ENCODE measurements around the gene LRBA.

Gene LRBA

GRCh38 chr4:150875367-150875766, 139.7 kb downstream of the LRBA start:
- DNase-seq (ENCODE audit: low read depth in 2 of 2): no peak

DNA sequence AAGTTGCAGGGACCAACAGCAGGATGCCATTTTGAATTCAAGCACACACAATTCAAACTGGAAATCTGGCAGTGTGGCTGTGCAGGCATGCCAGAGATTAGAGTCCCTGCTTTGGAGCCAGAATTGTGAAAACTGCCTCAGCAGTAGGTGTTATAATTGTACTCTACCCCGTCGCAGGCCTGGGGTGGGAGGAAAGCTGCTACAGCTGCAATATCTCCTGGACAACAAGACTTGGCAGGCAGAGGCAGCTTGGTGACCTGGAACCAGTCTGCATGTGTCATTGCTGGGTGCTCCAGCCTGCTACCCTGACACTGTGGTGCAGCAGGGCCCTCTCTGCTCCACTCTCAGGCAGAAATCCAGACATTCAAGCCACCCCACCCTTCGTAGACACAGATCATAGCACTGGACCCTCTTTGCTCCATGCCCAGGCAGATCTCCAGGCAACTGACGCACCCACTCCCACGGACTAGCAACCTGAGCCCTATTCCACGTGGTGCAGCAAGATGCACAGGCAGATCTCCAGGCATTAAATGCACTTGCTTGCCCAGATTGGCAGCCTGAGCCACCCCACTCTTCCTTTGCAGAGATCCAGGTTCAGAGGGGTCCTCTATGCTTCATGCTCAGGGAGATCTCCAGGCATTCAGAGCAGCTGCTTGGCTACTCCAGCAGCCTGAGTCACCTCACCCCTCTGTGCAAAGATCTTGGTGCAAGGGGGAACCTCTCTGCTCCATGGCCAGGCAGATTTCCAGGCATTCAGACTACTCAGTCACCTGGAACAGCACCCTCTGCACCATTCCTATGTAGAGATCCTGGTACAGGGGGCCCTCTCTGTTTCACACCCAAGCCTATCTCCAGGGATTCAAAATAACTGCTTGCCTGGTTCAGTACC, 140.5 kb downstream of the LRBA start:
- no peak for DNase-seq (ENCODE audit: low read depth in 2 of 2)

DNA sequence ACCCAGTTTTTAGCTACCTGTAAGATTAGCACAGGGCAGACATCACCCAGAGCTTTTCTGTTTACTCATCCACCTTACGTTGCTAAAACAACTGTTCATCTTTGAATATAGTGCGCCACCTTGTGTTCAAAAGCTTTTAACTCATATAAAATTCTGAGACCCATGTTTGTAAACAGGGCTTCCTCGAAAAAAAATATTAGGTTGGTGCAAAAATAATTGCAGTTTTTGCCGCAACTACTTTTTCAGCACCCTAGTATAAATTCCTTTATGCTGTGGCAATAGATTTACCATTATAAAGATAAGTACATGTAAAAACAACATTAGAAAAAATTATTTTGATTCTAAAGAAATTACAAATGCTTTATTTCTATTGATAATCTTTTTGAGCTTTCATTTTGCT, 147.9 kb downstream of the LRBA start:
- peak; percentile 55 to 62 for DNase-seq (ENCODE audit: low read depth in 2 of 2)

DNA sequence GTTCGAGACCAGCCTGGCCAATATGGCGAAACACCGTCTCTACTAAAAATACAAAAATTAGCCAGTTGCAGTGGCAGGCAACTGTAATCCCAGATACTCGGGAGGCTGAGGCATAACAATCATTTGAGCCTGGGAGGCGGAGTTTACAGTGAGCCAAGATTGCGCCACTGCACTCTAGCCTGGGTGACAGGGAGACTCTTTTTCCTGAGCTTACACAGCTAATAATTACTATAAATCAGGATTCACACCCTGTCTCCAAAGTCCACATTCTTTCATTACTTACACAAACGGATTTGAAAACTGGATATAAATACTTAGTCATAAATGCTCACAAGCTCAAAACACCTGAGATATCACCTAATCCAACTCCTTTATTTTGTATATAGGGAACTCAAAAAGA, 151.6 kb downstream of the LRBA start:
- no peak for DNase-seq (ENCODE audit: low read depth in 2 of 2)

GRCh38 chr4:150862829-150863228, 152.3 kb downstream of the LRBA start:
- DNase-seq (ENCODE audit: low read depth in 2 of 2): no peak

GRCh38 chr4:150859453-150859852, 155.6 kb downstream of the LRBA start:
- DNase-seq (ENCODE audit: low read depth in 2 of 2): no peak

- DNase-seq (ENCODE audit: low read depth in 2 of 2): no peak
These were observed 159.0 kb downstream of the LRBA start for GRCh38 chr4:150855981-150856510.

DNA sequence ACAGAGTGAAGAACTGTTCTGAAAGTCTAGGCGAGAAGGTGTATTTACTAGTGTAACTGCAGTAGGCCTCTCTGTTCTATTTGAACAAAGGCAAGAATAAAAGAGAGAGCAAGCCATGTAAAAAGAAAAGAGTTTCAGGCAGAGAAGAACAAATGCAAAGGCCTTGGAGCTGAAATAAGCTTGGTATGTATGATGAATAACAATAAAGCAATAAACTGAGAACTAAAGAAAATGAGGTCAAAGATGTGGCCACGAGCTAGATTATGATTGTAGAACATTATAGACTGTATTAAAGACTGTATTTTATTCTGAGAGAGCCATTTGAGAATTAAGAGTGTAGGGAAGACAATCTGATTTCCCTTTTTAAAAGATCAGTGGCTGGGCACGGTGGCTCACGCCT, 160.5 kb downstream of the LRBA start:
- DNase-seq (ENCODE audit: low read depth in 2 of 2): no peak

DNA sequence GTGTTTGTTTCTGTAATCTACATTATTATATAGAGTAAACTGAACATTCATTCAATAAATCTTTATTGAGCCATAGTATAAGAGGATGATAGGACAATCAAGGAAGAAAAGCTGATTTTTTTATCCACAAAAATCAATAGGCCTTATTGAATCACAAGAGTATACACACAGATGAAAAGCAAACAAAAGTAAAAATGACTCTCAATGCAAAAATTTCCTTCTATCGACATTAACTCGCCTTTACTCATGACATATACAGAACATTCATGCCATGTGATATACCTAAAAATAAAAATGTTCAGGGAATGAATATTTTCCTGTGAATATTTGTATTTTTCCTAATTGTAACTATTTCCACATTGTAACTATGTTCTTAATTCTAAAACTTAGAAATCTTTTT, 161.2 kb downstream of the LRBA start:
- DNase-seq (ENCODE audit: low read depth in 2 of 2): no peak

DNA sequence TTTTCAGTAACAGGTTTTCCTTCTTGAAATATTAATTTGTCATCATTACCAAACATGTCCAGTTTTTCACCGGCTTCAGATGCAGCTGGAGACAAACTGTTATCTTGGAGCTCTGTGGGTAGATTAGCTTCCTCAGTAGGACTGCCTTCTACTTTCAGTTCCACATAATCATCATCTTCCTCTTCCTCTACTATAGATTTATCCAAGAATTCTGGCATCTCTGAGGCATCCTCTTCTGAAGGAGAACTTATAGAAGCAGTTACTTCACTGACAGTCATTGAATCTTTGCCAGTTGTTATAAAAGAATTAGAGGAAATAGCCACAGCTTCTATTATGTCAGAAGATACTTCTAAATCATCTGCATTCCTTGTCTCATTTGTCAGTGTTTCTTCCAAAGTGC, 162.9 kb downstream of the LRBA start:
- peak in 1 of 2 experiments; percentile 7 for DNase-seq (ENCODE audit: low read depth in 2 of 2)

GRCh38 chr4:150849016-150849415, 166.1 kb downstream of the LRBA start:
- DNase-seq (ENCODE audit: low read depth in 2 of 2): no peak

DNA sequence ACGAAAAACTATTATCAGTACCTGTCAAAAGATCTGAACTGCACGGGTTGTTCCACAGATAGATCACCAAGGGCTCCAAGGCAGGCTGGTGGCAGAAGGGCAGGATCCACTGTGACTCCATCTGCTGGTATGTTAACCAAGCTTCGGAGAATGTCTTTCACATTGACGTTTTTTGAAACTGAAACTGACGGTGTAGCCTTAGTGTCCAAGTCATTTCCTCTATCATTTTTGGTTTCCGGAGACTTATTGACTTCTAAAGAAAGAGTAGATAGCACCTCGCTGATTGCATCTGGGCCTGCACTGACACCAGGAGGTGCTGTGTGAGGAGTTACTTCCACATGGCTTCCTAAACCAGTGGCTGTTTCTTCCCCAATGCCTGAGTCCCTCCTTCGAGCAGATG, 186.9 kb downstream of the LRBA start:
- DNase-seq (ENCODE audit: low read depth in 2 of 2): no peak

DNA sequence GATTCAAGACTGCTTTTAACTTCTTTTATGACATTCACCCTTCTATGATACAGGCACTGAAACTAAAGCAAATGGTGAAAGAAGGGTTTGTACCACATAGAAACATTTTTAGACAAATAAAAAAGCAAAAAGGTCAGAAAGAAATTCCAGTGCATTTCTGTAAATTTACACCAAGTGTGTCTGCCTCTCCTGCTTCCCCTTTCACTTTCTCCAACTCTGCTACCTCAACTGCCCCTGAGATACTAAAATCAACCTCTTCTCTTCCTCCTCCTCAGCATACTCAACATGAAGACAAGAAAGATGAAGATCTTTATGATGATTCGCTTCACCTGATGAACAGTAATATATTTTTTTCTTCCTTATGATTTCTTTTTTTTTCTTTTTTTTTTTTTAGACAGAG, 187.9 kb downstream of the LRBA start:
- DNase-seq (ENCODE audit: low read depth in 2 of 2): no peak

GRCh38 chr4:150826306-150826705, 188.8 kb downstream of the LRBA start:
- DNase-seq (ENCODE audit: low read depth in 2 of 2): no peak

DNA sequence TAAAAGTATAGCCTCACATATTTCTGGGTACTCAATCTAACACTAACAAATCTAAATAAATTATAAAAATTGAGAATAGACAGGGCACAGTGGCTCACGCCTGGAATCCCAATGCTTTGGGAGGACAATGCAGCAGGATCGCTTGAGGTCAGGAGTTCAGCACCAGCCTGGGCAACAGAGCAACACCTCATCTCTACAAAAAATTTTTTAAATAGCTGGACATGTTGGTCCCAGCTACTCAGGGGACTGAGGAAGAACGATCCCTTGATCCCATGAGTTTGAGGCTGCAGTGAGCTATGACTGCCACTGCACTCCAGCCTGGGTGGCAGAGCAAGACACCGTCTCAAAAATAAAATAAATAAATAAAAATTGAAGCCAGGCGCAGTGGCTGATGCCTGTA, 192.7 kb downstream of the LRBA start:
- no peak for DNase-seq (ENCODE audit: low read depth in 2 of 2)

DNA sequence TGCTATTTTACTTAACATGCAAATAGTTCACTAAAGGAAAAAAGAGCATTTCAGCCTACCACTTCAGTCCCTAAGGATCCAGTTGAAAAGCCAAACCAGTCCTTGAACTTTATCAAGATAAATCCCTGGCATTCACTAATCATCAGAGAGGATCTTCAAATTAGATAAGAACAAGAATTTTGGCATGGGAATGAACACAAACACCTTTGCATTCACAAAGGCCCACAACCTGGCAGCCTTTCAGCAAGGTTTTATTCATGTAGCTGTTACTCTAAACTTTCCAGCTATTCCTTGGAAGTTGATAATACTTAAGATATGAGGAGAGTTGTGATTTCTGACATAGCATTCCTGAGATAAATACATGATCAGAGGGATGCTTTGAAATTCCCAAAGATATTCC, 193.4 kb downstream of the LRBA start:
- DNase-seq (ENCODE audit: low read depth in 2 of 2): no peak

- DNase-seq (ENCODE audit: low read depth in 2 of 2): no peak
These were observed 194.7 kb downstream of the LRBA start for GRCh38 chr4:150820409-150820808.

DNA sequence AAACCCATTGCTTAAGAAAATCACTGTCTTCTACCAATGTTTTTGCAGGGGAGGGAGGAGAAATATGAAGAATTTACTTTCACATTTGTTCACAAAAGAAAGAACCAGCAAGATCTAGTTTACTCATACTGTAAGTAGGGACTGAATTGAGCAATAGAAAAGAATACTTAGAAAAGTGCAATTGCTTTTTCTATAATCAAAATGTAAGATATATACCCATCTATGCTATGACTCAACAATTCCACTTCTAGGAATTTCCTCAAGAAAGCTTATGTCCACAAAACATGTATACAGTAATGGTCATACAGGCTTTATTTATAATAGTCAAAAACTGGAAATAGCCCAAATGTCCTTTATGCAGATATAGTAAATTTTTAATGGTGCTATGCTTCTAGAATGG, 196.4 kb downstream of the LRBA start:
- peak; percentile 29 to 34 for DNase-seq (ENCODE audit: low read depth in 2 of 2)

GRCh38 chr4:150817804-150818528, 197.1 kb downstream of the LRBA start:
- DNase-seq (ENCODE audit: low read depth in 2 of 2): no peak

DNA sequence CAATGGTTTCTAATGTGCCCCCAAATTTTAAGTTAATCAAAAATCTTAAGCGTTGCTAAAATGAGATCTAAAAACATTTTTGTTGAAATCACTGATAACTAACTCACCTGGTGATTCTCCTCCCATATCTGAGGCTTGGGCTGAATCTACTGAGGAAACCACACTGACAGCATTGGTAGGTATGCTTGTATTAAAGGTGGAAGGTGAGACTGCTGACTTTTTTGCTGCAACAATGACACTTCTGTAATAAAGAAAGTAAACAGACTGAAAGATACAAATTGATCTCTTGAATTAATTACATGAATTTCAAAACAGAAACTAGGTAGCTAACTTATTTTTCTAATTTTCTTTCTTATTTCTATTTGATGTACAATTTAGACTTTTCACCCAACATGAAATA, 198.1 kb downstream of the LRBA start:
- no peak for DNase-seq (ENCODE audit: low read depth in 2 of 2)

GRCh38 chr4:150816491-150816890, 198.6 kb downstream of the LRBA start:
- DNase-seq (ENCODE audit: low read depth in 2 of 2): peak in 1 of 2 experiments; percentile 4

DNA sequence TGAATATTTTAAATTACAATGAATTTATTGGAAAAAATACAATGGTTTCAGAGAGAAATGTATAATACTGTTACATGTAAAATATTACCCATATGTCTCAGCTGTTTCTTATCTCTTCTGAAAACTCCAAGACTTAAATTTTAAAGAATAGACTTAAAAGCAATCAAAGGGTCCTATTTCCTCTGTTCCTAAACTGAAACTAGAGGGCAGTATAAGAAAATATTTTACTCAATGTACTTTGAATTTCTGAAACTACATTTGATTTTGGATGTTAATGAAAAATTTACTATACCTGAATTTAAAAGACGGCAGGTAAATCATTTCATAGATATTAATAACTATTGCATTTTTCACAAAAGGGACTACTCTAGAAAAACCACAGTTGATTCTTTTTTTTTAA, 200.2 kb downstream of the LRBA start:
- DNase-seq (ENCODE audit: low read depth in 2 of 2): no peak
